Kasumi-1 (cell line): ENCODE data around the gene NRXN3.
A peak's percentile ranks its signal among the peaks of the same experiment; 100 is the strongest.

ENCODE experiments used
- DNase-seq, 2 experiments: peaks; one replicate each; lab custom pipeline; 2025; lab: John Stamatoyannopoulos, UW

NRXN3 gene

DNA sequence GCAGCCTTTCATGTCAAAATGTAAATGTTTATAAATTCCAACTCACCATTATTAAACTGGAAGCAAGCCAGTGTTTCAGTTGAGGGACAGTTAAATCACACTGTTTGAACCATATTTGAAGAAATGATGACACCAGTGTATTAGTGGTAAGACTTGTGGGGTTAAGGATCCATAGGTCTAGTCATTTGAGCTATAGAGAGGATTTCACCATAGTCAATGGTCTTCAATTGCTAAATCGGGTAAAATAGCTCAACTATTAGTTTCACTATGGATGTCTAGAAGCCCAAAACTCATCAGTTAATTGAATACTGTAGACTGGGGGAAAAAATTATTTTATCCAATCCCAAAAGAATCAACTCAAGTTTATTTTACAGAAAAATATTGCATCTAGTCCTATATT is 659.1 kb downstream of the NRXN3 start:
- no peak for DNase-seq

DNA sequence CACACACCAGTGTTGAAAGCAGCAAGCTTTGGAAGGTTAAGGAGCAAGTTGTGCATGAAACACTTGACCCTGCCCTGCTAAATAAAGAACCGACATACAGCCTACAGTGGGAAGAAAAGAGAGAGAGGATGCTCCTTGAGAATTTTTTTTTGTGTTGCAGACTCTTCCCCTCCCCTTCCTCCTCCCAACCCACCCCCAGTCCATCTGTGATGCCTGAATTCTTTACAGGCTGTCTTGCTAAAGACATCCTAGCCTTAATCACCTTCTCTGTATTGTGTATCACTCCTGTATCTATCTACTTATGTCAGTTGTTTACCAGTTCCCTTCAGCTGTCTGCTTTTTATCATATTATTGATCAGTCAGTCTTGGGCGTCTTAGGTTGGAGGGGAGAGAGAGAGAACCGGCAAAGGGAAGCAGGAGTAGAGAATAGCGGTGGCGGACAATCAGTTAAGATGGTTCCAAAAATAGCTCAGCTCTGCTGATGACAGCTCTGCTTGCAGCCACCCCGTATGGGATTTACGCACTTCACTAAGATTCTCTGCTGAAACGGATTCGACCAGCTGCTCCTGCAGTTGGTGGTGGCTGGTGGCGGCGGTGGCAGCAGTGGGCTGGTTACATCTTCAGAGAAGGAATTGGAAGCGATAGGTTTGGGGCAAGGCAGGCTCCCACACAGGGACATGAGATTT is 664.7 kb downstream of the NRXN3 start:
- no peak for DNase-seq

DNA sequence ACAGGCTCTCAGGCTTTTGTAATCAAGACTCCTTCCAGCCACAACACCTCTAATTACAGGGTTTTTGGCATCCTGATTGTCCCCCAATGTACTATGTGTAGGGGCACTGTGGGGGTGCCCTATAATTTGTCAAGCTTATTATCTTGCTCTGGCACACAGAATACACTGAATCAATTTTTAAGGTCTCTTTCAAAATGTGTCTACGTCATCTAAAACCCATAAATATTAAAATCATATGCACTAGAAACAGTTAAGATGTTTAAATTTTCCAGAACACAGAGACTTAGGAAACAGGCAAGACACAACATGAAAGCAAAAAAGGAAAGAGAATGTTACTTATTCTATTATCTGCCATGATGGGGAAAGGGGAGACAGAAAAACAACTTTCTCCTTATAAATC is 665.7 kb downstream of the NRXN3 start:
- DNase-seq = no peak

DNA sequence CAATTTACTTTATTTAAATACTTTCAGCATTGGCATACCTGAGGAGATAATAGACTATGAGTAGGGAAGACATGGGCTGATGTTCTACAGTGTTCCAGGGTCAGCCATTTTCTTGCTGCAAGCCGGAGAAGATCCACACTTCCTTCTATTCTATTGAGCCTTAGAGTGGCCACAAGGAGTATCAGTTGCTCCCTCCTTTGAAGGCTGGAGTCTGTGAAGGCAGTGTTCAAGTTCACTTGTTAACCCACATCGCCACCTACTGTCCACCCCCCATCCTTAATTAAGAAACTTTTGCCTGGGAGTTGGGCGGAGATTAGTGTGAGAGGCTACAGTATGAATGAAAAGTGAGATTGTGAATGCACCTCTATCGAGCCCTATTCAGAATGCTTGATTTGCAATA is 666.6 kb downstream of the NRXN3 start:
- peak; percentile 87 to 89 for DNase-seq

- no peak for DNase-seq
Observed at GRCh38 chr14:78838959-78839358, 668.8 kb downstream of the NRXN3 start.

DNA sequence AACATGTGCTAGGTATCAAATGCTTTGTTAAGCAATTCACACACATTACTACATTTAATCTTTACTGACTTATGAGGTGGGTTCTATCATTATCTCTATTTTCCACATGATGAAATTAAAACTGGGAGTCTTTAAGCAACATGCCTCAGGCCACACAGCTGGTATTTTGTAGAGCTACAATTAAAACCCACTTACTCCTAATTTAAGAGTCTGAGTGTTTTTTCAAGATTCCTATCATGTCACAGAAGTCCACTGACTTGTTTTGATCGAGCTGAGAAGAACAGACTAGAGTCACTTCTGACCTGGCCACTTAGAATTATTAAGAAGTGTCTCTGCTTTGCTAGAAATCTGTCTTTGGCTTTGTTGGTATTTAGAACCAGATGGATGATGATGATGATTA is 670.7 kb downstream of the NRXN3 start:
- no peak for DNase-seq

- DNase-seq = no peak
Observed at GRCh38 chr14:78847801-78848200, 677.6 kb downstream of the NRXN3 start.

- DNase-seq = peak; percentile 27 to 31
Observed at GRCh38 chr14:78848234-78848820, 678.2 kb downstream of the NRXN3 start.

GRCh38 chr14:78849952-78850351 is 679.8 kb downstream of the NRXN3 start:
- DNase-seq = no peak

- no peak for DNase-seq
Observed at GRCh38 chr14:78851189-78851588, 681.0 kb downstream of the NRXN3 start.

DNA sequence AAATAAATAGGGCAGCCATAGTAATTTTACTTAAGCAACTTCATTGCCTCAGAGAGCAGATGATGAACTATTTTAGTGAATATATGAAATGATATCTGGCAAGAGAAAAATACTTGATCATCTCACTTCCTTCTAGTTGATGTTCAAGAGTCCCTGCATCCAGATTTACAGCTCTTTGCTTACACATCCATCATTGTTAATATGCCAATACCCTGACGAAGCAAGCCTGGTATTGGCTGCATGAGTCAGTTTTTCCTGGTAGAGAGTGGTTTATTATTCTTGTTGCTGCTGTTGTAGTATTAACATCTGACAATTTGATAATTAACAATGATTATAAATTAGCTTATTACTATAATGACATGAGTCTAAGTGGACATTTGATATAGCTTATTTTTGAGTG is 681.9 kb downstream of the NRXN3 start:
- DNase-seq = no peak

DNA sequence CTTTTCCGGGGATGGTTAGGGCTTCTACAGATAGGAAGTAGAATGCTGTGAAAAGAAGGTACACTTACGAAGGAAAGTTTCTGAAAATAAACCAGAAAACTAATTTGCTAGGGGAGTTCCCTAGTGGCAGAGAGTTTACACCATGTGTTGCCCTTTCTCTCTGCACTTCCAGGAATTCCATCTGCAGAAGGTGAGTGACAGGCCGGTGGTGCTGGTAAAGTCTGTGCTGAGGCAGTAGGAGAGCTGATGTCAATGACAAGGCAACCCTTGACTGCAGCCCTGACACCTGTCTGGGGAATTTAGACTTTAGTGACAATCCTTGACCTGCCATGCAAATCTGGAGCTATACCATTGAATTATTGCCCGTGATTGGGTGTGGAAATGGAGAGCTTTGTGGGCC is 687.8 kb downstream of the NRXN3 start:
- DNase-seq = no peak

GRCh38 chr14:78863143-78863542 is 693.0 kb downstream of the NRXN3 start:
- DNase-seq = peak; percentile 43 to 54

- no peak for DNase-seq
Observed at GRCh38 chr14:78872837-78873236, 702.7 kb downstream of the NRXN3 start.

DNA sequence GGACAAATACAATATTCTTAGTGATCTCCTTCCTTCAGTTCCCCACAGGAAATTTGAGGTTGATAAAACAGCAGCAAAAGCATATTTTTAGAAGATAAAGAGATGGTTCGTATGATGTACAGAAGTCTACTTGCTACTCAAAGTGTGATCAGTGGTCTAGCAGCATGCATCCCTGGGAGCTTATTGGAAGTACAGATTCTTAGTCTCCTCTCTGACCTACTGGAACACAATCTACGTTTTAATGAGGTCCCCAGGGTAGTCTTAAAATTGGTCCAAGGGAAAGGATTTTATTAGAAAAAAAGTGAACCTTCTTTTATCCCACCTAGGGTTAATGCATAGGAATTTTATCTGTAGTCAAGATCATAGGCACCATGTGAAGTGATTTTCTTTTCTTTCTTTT is 703.4 kb downstream of the NRXN3 start:
- no peak for DNase-seq

GRCh38 chr14:78875049-78875448 is 704.9 kb downstream of the NRXN3 start:
- DNase-seq = no peak

- no peak for DNase-seq
Observed at GRCh38 chr14:78885884-78886283, 715.7 kb downstream of the NRXN3 start.

DNA sequence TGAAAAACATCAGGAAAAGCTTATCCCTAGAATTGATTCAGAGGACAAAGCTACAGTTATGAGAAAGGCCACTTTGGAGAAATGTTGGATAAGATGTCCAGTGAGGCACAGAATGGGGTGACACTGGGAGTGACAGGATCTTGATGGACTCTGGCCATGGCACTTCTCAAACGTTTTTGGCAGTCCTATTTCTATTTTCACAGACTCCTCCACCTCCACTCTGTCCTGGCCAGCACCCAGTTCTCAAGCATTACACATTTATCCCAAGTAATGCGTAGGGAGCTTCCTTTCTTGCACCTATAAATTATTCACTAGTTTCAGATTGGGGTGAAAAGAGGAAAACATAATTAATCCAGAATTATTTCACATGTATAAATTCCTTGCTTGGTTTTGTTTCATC is 727.3 kb downstream of the NRXN3 start:
- DNase-seq = no peak

GRCh38 chr14:78902010-78902623 is 731.9 kb downstream of the NRXN3 start:
- DNase-seq = peak; percentile 40 to 58

DNA sequence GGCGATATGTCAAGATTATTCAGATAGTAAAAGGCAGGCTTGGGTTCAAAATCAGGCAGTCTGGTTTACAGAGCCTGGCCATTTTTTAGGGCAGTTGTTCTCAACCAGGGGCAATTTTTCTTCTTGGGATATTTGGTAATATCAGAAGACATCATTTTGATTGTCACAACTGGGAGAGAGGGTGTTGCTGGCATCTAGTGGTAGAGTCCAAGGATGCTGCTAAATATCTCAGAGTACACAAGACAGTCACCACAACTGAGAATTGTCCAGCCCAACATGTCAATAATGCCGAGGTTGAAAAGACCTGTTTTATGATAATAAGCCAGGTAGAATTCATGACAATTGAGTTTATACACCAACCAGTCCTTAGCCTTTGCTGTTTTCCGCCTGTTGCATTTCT is 733.9 kb downstream of the NRXN3 start:
- no peak for DNase-seq

- no peak for DNase-seq
Observed at GRCh38 chr14:78917462-78917861, 747.3 kb downstream of the NRXN3 start.

DNA sequence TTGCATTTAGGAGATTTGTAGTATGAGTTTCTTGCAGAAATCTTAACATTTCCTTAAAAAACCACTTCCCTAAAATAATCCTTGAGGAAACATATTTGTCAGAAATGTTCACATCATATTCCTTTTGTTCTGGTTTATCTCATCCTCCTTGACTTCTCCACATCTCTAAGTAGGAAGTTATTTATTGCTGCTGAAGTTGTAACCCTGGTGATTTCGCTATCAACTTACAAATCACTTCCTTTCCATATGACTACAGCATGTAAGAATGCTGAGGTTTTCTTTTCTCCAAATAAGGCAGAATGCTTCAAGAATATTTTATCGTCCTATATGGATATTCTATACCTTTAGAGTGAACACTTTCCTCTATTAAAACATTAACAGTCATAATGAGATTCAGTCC is 751.7 kb downstream of the NRXN3 start:
- DNase-seq = no peak

DNA sequence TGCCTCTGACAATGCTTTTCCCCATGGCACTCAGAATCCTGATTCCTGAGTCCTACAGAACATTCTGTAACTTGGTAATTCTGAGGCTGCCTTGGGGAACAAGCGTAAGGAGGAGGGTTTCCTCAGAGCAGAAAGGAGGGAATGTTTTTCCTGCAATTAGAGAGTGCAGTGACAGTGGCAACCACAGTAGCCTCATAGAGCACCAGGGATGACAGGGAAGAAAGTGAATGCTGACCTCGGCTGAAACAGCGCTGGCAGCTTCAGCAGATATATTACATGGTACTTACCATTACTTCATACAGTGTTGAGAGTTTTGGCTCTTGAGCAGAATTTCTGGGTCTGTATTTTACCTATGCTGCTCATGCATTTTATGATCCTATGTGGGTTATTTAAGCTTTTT is 757.1 kb downstream of the NRXN3 start:
- no peak for DNase-seq

DNA sequence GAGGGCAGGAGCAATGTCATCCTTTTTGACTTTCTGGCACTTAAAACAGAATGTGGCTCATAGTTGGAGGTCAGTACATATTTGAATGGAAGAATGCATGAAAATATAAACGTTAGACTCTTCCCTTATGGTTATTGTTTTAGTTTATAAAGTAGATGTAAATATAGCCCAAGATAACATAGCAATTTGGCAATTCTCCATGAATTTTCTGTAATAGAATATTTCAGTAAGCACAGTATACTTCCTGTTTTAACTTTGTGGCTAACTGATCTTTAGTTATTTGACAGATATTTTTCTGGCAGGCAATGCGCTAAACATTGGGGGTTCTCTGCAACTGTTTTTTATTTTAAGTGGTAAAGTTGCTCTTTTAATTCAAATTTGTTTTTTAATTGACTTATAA is 763.0 kb downstream of the NRXN3 start:
- DNase-seq = peak; percentile 14 to 28
